DND-41 (cell line): ENCODE measurements around the gene ATP6AP2.

ENCODE experiments used
- CTCF ChIP-seq: IDR thresholded peaks from 2 replicates; pipeline ENCODE4 v1.5.1; 2012; ENCODE audit warnings: borderline replicate concordance, low read length, moderate library complexity, mild to moderate bottlenecking; ENCODE audit not compliant: poor library complexity, severe bottlenecking; ENCODE audit errors: extremely low read depth
- EZH2 ChIP-seq: IDR thresholded peaks from 3 replicates; pipeline ENCODE4 v1.6.1; 2012; ENCODE audit warnings: borderline replicate concordance, low read depth, mild to moderate bottlenecking, moderate library complexity, low read length, inconsistent platforms; ENCODE audit not compliant: severe bottlenecking

- TF ChIP-seq CTCF (no peak), EZH2 (no peak)
Observed at GRCh38 chrX:40612511-40612910, 31.7 kb downstream of the ATP6AP2 start.
